ENCODE results near the gene RBPJL. TPM values are rescaled to one million over a fixed set of nuclear protein-coding genes. Genes with fewer than 3 reads are reported as not detected.

RBPJL gene
- total and polyA plus RNA-seq, 7 donors: 1.8 TPM; not detected in 6

DNA sequence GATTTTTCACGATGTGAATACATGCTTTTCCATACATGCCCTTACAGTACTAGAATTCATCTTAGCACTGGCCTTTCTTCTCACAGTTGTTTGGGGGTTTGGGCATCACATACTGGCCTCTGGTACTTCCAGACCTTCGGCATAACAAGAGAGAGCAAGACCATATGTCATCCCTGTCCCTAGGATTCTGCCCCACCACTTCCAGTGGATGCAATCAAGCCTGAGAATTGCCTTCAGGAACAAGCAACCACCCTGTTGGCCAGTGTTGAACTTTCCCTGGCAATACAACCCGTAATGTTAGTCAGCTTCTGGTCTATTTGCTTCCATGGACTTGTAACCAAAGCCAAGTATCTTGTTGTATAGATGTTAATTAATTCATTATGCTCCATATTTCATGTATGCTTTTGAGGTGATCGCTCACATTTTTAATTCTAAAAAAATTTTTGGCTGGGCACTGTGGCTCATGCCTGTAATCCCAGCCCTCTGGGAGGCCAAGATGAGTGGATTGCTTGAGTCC is 36.8 kb upstream of the RBPJL start:
- Histone ChIP-seq H3K27ac (no peak overlapping the region), H3K9me3 (no peaks in the 10 kb centered on the region), H3K4me3 (no peak overlapping the region), H3K36me3 (no peaks in the 10 kb centered on the region), H3K27me3 (peaks cover 0 to 13% (median 0%) of the 10 kb centered on the region in 3 donors), H3K4me1 (no peaks in the 10 kb centered on the region)
- no peak for DNase-seq
- intact Hi-C loops (cut with DNase I): no loop called here
- 82 to 83% methylated on average over 4 of the region's 4 CpGs for WGBS, 2 donors
- no peak for TF ChIP-seq POLR2A (IDR thresholded peaks at IDR 0.05)
- TF ChIP-seq EP300 (IDR thresholded peaks at IDR 0.05): no peak
- no peak for TF ChIP-seq CTCF (IDR thresholded peaks at IDR 0.05)
- no peak for TF ChIP-seq POLR2AphosphoS5 (IDR thresholded peaks at IDR 0.05)

GRCh38 chr20:45275338-45275737 is 31.3 kb upstream of the RBPJL start:
- Histone ChIP-seq H3K27ac (no peak overlapping the region), H3K36me3 (no peaks in the 10 kb centered on the region), H3K27me3 (peaks cover 0 to 18% (median 0%) of the 10 kb centered on the region in 3 donors), H3K9me3 (no peaks in the 10 kb centered on the region), H3K4me1 (no peaks in the 10 kb centered on the region), H3K4me3 (no peak overlapping the region)
- intact Hi-C loops (cut with DNase I): no loop called here
- no peak for DNase-seq
- TF ChIP-seq POLR2AphosphoS5 (IDR thresholded peaks at IDR 0.05): no peak
- no peak for TF ChIP-seq CTCF (IDR thresholded peaks at IDR 0.05)
- TF ChIP-seq EP300 (IDR thresholded peaks at IDR 0.05): no peak
- TF ChIP-seq POLR2A (IDR thresholded peaks at IDR 0.05): no peak
- 38 to 72% methylated on average over 3 of the region's 3 CpGs for WGBS, 2 donors

GRCh38 chr20:45279992-45280391 is 26.6 kb upstream of the RBPJL start:
- H3K27ac ChIP-seq: no peak overlapping the region
- 64 to 87% methylated on average over 1 of the region's 1 CpG for WGBS, 2 donors
- TF ChIP-seq CTCF (IDR thresholded peaks at IDR 0.05) (no peak), POLR2A (IDR thresholded peaks at IDR 0.05) (no peak), EP300 (IDR thresholded peaks at IDR 0.05) (no peak), POLR2AphosphoS5 (IDR thresholded peaks at IDR 0.05) (no peak)
- no peaks in the 10 kb centered on the region for H3K4me1 ChIP-seq
- H3K4me3 ChIP-seq: no peak overlapping the region
- H3K27me3 ChIP-seq: peaks cover 0 to 10% (median 0%) of the 10 kb centered on the region in 3 donors
- intact Hi-C loops (cut with DNase I): no loop called here
- no peaks in the 10 kb centered on the region for H3K9me3 ChIP-seq
- H3K36me3 ChIP-seq: no peaks in the 10 kb centered on the region
- no peak for DNase-seq

DNA sequence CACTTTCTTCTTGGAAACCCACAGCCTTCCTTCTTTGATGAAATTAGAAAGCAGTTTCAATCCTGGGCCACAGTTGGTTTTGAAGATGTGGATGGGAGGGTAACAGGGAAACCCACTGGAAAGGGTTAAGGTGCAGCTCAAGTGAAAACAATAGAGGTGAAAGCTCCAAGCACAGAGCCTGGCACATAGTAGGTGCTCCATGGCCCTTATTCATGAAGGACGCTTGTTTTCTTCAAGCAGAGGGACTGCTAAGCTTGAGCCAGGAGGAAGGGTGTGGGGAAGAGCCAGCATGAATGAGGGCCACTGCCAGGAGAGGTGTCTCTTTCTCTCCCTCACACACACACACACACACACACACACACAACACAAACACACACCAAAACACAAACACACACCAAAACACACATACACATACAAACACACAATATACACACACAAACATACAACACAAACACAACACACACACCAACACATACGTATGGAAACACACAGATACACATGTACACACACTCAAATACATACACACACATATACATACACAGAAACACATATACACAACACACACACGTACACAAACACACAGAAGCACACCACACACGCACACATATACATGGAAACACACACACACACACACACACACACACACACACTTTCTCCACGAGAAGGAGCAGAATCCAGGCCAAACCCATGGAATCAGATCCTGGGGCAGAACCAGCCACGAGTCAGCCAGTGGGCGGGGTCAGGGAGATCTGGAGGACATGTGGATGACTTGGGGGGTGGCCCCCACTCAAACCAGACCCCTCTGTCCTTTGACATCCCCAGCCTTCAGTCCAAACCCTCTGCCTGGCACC is 23.7 kb upstream of the RBPJL start:
- Histone ChIP-seq H3K36me3 (no peaks in the 10 kb centered on the region), H3K27me3 (peaks cover 0 to 3% (median 0%) of the 10 kb centered on the region in 3 donors), H3K4me3 (no peak overlapping the region), H3K9me3 (no peaks in the 10 kb centered on the region), H3K27ac (no peak overlapping the region), H3K4me1 (no peaks in the 10 kb centered on the region)
- TF ChIP-seq CTCF (IDR thresholded peaks at IDR 0.05): no peak
- no peak for TF ChIP-seq POLR2A (IDR thresholded peaks at IDR 0.05)
- no peak for TF ChIP-seq POLR2AphosphoS5 (IDR thresholded peaks at IDR 0.05)
- no peak for TF ChIP-seq EP300 (IDR thresholded peaks at IDR 0.05)
- WGBS, 2 donors: 64 to 73% methylated on average over 7 of the region's 7 CpGs
- no peak for DNase-seq
- intact Hi-C loops (cut with DNase I): no loop called here
